ENCODE results near the gene TUBB4B.
"Not testable (repeated sequence)": the region's sequence is repeated elsewhere in the genome, so short reads cannot be mapped to it uniquely, and the experiment has no call there.

Gene TUBB4B

DNA sequence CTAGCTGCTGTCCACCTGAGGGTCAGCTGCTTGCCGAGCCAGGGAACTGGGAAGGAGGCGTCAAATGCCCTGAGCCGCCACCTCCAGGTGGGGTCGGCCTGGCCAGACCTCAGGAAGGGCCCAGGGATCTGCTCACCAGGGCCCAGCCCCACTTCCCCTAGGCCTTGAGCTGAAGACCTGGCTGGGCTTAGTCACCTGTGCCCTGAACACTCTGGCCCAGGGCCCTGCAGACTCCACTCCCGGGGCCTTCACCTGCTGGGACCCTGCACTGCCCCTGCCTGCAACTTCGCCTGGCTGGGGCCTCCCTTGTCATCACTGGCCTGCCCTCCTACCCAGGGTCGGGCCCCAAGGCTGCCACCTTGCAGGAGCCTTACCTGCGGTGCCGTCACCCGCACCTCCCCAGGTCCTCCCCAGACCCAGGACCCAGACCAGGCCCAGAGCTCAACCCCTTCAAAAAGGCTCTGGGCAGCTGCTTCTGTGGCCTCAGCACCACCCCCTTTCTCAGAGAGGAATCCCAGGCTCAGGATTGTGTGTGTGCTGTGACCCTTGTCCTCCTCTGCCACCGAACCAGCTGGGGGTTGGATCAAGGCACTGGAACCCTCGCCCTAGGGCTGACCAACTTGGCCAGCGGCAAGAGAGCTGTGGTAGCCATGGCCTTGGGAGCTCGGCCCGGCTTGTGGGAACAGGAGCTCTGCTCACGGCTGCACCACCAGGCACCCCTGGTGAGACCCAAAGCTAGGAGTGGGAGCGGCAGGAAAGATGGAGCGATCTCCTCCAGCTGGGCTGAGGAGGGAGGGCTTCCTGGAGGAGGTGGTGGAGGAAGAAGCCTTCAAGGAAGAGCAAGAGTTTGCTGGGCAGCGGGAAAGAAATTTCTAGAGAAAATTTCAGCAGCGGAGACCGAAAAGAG lies 12.9 kb downstream of the TUBB4B start:
- DNase-seq, result no peak

DNA sequence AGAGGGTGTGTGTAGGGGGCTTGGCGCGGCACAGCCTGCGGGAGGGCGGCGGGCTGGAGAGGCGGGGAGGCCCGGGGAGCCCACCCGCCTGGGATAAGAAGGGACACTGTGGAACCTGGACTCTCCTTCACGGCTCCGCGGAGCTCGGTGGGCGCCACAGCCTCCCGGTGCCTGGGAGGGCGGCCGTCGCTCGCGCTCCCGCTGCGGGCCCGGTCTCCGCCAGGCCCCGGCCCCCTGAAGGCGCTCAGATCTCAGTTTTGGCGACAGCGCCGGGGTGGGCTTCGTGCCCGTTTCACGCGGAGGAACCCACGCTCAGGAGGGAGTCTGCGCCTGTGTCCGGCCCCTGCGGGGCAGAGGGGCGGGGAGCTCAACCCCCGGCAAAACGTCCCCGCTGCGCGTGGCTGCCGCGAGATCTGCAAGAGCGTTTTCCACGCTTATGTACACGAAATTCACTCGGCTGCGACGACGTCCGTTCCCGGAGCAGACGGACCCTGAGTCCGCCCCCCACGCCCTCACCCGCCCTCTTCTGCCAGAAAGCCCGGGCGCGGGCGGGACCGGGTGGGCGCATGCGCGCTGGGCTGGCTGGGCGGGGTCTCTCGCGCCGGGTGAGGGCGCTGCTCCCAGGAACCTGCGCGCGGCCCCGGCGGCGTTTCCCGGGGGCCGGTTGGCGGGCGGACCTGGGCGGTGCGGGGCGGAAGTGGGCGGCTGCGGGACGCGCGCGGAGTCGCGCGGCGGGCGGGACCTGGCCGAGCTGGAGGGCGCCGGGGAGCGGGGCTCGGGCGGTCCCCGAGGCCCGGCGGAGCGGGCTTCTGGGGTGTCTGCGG lies 13.7 kb downstream of the TUBB4B start, which contains the start of gene NELFB:
Gene NELFB (plus strand): TSS at position 704 of the 824 bp plus-strand sequence.
- DNase-seq, result peak; percentile 74

DNA sequence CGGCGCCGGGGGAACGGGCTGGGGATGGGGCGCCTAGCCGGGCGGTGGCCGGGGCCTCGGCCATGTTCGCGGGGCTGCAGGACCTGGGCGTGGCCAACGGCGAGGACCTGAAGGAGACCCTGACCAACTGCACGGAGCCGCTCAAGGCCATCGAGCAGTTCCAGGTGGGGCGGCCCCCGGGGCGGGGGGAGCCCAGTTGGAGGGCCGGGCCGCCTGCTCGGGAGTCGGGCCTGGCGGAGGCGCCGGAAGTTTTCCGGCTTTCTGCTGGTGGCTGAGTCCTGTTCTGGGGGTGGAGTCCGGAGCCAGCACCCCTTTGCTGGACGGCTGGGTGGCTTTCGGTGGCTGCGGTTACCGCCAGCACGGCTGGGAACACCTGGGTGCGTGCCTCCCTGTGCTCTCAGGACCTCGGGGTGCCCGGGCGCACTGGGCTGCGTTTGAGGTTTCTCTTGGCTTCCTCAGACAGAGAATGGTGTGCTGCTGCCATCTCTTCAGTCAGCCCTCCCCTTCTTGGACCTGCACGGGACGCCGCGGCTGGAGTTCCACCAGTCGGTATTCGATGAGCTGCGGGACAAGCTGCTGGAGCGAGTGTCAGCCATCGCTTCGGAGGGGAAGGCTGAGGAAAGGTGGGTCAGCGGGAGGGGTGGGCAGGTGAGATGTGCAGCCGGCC lies 14.5 kb downstream of the TUBB4B start:
- peak; percentile 17 for DNase-seq

DNA sequence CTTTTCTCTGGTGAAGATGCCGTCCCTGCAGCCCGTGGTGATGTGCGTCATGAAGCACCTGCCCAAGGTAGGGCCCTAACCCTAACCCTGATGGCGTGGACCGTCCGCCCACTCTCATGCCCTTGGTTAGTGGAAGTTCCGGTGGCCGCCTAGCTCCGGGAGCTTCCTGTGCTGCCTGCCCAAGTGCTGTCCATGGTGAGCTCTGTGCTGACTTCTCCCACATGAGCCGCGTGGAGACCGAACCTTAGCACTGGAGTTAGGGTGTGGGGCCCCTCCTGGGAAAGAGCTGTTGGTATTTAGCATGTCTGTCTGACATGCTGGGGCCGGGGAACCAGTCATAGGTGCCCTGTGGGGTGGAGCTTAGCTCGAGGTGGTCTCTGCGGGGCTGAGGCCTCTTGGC lies 15.3 kb downstream of the TUBB4B start:
- DNase-seq, result no peak

DNA sequence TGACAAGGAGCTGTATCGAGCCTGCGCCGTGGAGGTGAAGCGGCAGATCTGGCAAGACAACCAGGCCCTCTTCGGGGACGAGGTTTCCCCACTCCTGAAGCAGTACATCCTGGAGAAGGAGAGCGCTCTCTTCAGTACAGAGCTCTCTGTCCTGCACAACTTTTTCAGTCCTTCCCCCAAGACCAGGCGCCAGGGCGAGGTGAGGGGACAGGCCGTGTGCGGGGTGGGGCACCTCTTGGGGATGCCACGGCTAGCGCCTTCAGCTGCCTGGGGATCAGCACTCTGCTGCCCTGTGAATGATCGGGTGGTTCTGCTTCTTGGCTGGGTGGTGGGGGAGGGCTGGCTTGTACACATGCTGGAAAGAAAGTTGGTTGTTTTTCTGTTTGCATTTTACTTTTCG lies 15.8 kb downstream of the TUBB4B start:
- DNase-seq, result no peak

DNA sequence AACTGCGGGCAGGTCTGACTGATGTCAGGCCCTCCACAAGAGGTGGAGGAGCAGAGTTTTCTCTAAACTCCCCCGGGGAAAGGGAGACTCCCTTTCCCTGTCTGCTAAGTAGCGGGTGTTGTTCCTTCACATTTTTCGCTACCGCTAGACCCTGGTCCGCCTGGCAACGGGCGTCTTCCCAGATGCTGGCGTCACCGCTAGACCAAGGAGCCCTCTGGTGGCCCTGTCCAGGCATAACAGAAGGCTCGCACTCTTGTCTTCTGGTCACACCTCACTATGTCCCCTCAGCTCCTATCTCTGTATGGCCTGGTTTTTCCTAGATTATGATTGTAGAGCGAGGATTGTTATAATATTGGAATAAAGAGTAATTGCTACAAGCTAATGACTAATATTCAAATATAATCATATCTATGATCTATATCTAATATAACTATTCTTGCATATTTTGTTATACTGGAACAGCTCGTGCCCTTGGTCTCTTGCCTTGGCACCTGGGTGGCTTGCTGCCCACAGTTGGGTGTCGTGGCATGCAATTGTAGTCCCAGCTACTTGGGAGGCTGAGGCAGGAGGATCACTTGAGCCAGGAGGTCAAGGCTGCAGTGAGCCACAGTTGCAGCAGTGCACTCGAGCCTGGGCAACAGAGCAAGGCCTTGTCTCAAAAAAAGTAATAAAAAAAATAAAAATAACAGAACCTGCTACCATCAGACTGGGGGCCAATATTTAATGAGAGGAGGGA lies 21.3 kb downstream of the TUBB4B start:
- not testable (repeated sequence) for DNase-seq

DNA sequence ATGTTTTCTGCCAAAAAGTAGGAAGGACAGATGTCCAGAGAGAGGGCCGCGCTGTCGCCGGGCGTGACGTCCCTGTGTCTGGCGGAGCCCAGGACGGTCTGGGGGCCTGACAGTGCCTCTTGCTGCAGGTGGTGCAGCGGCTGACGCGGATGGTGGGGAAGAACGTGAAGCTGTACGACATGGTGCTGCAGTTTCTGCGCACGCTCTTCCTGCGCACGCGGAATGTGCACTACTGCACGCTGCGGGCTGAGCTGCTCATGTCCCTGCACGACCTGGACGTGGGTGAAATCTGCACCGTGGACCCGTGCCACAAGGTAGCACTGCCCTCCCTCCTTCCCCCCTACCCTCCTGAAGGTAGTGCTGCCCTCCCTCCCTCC lies 21.8 kb downstream of the TUBB4B start:
- no peak for DNase-seq

DNA sequence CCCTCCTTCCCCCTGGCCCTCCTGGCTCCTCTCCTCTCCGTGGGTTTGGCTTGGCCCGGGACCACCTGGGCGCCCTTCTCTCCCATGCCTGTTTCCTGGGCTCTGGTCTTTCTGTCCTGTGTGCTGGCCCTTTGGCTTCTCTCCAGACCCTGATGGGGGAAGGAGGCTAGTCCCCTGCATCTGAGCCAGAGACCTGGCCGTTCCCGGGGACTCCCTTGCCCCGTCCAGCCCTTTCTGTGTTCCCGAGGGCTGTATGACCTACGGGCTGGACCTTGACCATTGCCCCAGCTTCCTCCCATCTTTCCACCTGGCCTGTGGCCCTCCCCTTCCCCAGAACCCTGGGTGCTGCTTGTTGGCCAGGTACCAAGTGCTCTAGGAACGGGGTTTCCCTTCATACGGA lies 22.4 kb downstream of the TUBB4B start:
- no peak for DNase-seq

DNA sequence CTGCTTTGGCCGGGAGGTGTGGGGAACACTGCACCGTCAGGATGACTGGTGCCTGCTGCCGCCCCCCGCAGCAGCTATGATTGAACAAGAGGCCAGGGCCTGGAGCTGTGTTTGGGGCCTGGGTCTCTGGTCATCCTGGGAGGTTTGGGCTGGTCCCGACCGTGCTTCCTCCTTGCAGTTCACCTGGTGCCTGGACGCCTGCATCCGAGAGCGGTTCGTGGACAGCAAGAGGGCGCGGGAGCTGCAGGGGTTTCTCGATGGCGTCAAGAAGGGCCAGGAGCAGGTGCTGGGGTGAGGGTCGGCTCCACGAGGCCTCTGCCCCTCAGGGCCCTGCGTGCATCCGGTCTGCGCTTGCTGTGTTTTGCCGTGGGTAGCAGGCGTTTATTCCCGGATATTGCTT lies 23.0 kb downstream of the TUBB4B start:
- no peak for DNase-seq

DNA sequence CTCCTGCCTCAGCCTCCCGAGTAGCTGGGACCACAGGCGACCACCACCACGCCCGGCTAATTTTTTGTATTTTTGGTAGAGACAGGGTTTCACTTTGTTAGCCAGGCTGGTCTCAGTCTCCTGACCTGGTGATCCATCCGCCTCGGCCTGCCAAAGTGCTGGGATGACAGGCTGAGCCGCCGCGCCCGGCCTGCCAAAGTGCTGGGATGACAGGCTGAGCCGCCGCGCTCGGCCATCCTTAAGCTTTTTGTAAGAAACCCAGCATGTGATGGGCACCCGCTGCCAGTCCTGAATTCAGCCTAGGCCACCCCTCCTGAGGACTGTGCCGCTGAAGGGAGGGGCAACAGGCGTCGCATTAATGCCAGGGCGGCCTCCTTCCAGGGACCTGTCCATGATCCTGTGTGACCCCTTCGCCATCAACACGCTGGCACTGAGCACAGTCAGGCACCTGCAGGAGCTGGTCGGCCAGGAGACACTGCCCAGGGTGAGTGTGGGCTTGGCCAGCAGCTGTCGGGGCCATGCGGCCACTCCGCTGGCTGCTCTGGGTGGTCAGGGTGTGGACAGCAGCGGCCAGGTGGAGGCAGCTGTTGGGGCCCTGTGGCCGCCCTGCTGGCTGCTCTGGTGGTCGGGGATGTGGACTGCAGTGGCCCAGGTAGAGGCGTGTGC lies 24.5 kb downstream of the TUBB4B start:
- no peak for DNase-seq

DNA sequence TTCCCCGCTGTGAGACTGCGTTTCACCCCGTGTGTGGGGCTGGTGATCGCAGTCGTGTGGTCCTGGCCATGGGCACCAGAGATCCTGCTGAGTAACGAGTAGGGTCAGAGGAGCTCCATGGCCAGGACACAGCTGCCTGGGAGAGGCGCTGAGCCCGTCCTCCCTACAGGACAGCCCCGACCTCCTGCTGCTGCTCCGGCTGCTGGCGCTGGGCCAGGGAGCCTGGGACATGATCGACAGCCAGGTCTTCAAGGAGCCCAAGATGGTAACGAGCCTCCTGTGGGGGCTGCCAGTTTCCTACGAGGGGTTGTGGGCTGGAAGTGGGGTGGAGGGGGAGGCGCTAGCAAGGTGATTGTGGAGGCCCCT lies 25.1 kb downstream of the TUBB4B start:
- DNase-seq, result no peak

DNA sequence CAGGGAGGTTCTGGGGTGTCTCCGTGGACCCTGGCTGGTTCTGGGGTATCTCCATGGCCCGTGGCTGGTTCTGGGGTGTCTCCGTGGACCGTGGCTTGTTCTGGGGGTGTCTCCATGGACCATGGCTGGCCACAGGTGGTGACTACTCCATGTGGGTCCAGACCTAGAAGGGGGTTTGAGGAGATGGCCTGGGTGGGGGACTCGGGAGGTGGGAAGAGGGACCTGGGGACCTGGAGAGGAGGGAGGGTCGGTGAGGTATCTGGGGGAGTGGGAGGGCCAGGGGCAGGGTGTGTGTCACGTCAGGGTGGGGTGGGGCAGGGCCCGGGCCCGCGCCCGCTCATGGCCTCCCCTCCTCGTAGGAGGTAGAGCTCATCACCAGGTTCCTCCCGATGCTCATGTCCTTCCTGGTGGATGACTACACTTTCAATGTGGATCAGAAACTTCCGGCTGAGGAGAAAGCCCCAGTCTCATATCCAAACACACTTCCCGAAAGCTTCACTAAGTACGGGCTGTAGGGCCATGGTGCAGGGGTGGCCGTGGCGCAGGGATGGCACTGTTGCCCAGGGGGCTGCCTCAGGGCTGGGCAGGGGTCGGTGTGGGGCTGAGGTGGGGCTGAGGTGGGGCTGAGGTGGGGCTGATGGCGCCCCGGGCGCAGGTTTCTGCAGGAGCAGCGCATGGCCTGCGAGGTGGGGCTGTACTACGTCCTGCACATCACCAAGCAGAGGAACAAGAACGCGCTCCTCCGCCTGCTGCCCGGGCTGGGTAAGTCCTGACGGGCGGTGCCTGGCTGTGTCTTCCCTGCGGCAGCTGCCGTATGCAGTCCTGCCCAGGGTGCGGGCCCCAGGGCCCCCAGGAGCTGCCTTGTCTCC lies 25.7 kb downstream of the TUBB4B start:
- no peak for DNase-seq

DNA sequence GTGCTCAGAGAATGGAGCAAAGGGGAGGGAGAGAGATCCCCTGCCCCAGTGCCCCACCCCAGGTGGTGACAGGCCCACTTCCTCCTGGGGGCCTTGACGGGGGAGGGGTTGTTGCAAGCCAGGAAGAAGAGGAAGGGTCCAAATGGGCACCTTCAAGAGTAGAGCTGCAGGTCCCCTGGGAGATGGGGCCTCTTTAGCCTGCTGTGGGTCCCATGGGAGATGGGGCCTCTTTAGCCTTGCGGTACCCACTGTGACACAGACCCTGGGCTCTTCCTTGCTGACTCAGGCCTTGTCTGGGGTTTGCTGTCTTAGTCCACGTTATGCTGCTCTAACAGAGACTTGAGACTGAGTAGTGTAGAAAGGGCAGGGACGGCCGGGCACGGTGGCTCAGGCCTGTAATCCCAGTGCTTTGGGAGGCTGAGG lies 26.9 kb downstream of the TUBB4B start:
- no peak for DNase-seq

DNA sequence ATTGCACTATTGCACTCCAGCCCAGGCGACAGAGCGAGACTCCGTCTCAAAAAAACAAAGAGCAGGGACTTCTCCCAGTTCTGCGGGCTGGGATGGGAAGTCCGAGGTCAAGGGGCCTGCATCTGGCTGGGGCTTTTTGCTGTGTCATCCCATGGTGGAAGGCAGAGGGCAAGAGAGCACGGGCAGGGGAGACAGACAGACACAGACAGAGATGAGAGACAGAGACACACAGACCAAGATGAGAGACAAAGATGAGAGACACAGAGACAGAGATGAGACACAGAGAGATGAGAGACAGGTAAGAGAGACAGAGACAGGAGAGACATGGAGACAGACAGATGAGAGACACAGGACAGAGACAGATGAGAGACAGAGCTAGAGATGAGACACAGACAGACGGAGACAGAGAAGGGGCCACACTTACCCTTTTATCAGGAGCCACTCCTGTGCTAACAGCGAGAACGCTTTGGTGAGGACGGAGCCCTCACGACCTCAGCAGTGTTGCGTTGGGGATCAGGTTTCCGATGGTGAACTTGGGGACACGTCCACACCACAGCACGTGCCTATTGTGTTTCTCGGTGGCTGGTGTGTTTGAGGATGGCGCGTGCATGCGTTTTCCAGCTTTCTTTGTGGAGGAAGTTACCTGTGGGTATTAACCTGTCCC lies 27.6 kb downstream of the TUBB4B start:
- DNase-seq, result no peak

DNA sequence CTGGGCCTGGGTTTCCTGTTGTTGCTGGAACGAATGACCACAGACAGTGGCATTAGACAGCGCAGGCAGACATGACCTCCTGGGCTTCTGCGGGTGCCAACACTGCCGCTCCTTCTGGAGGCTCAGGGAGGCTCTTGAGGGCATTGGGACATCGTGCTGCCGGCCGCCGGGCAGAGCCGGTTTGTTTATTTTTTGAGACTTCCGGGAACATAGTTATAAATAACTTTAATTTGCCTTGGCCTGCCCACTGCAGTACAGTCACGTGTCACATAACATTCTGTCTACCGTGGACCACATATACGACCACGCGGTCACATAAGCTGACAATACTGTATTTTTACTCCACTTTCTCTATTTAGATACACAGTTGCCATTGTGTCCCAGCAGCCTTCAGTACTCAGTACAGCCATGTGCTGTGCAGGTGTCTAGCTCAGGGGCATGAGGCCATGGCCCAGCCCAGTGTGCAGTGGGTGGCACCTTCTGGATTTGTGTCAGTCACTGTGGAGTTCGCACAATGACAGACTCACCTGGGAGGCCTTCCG lies 28.2 kb downstream of the TUBB4B start:
- peak; percentile 27 for DNase-seq

DNA sequence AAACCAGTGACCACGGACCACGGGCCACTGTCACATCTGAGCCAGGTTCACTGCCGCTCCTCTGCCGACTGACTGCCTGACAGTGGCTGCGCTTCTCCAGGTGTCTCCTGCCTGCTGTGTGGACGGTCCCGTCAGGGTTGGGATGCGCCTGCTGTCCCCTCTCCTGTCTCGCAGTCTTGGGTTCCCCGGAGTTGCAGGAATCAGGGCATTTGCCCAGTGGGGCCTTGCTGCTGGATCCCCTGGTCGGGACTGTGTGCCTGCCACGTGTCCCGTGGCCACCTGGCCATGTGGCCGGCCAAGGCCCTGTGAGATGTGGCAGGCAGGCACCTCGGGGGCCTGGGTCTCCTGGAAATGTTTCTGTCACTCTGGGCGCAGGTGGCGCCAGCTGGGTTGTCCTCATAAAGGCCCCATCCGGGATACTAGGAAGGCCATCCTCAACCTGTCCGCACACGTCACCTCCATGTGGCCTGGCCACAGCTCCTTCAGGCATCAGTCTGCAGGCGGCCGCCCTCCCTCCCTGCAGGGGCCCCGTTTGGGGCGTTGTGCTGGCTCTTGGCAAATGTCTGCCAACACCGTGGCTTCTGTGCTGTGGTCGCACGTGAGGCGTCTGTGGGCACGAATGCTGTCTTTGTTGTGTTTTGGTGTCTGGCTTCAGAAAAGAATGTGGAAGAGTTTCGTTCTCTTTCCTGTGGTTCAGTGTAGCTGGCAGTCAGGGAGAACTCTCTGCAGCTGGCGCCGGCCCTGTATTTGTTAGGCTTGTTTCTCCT lies 30.0 kb downstream of the TUBB4B start:
- DNase-seq, result no peak

DNA sequence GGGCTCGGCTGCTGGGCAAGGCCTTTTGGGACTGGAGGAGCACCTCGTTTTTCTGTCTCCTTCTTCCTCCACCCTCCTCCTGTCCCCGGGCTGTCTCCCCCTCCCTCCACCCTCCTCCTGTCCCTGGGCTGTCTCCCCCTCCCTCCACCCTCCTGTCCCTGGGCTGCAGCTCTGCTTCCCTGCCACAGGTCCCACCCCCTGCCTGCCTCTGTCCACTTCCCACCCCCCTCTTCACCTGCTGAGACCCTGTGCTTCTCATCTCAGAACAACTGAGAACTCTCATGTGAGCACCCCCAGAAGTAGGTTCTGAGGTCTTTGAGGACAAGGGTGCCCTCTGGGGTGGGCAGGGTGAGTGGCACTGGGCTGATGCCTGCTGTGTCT lies 30.6 kb downstream of the TUBB4B start:
- DNase-seq, result no peak

DNA sequence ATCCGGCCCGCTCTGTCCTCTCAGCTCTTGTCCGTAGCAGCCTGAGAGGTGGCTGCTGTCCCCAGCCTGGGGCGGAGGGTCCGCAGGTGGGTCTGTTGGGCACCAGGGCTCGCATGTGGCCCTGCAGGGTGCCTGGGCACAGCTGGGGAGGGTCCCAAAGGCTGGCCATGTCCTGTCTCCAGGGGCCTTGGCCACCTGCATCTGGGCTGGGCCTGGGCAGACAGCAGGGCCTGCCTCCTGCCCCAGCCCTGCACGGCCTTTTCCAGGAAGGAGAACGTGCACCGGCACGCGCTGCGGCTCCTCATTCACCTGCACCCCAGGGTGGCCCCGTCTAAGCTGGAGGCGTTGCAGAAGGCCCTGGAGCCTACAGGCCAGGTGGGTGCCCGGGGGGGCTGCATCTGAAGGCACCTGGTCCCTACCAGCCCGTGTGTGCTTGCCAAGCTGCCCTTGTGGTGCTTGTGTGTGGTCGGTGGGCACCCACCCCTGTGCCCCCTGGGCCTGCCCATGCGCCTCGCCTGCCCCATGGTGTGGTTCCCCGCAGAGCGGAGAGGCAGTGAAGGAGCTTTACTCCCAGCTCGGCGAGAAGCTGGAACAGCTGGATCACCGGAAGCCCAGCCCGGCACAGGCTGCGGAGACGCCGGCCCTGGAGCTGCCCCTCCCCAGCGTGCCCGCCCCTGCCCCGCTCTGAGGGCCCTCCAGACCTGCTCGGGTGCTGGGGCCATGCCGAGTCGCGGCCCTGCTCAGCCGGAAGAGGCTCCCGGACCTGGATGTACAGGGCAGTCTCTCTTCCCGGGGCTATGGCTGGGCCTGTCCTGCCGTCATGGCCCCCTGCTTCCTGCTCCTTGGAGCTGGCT lies 31.4 kb downstream of the TUBB4B start:
- no peak for DNase-seq

DNA sequence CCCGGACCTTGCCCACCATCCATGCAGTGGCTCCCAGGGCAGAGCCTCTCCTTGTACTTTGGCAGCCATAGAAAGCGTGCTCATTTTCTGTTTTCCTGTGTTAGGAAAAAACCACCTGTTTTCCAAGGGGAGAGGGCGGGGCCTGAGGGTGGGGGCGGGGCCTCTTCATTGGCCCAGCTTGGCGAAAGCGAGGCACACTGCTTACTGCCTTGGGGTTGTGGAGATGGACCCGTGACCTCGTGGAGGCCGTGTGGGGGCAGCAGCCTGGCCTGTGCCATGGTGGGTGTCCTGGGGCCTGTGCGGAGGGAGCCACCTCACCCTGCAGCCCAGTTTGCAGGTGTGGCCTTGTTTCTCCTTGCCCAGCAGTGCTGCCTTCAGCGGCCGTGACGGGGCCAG lies 32.0 kb downstream of the TUBB4B start:
- DNase-seq, result no peak

Data from HCEC 1CT (cell line).